SU-DHL-6 (cell line): ENCODE data around the gene AFG1L.

Experiments
- EZH2phosphoT487 ChIP-seq: fragments of 200-600 bp; sonication (generic), shearing (Covaris generic); conservative IDR thresholded peaks from 2 replicates; pipeline ENCODE4 v1.6.1; 2018; ENCODE audit warnings: mild to moderate bottlenecking, antibody characterized with exemption, low read length, moderate library complexity, mixed read lengths
- TF ChIP-seq, protein P1 (sequence below): fragments of 200-600 bp; sonication (generic); IDR thresholded peaks from one replicate; pipeline ENCODE4 v1.5.1; 2017; ENCODE audit warnings: antibody characterized with exemption, mild to moderate bottlenecking, low read length, moderate library complexity; ENCODE audit not compliant: insufficient read depth, poor library complexity, severe bottlenecking

GRCh38 chr6:108247965-108248536, 46.8 kb upstream of the AFG1L start:
- TF ChIP-seq, protein P1, sequence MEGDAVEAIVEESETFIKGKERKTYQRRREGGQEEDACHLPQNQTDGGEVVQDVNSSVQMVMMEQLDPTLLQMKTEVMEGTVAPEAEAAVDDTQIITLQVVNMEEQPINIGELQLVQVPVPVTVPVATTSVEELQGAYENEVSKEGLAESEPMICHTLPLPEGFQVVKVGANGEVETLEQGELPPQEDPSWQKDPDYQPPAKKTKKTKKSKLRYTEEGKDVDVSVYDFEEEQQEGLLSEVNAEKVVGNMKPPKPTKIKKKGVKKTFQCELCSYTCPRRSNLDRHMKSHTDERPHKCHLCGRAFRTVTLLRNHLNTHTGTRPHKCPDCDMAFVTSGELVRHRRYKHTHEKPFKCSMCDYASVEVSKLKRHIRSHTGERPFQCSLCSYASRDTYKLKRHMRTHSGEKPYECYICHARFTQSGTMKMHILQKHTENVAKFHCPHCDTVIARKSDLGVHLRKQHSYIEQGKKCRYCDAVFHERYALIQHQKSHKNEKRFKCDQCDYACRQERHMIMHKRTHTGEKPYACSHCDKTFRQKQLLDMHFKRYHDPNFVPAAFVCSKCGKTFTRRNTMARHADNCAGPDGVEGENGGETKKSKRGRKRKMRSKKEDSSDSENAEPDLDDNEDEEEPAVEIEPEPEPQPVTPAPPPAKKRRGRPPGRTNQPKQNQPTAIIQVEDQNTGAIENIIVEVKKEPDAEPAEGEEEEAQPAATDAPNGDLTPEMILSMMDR, result no peak
- no peak for TF ChIP-seq EZH2phosphoT487
